Measurements from ENCODE around the gene SLC25A27. TPM values are rescaled to one million over a fixed set of nuclear protein-coding genes. Genes with fewer than 3 reads are reported as not detected.

The SLC25A27 gene
- total RNA-seq, 1 donor from 2014 or later: 2.2 TPM

- no peak for DNase-seq (ENCODE audit: extremely low read depth, low read depth, low spot score)
These were observed 58.7 kb downstream of the SLC25A27 start for GRCh38 chr6:46711491-46711890.

DNA sequence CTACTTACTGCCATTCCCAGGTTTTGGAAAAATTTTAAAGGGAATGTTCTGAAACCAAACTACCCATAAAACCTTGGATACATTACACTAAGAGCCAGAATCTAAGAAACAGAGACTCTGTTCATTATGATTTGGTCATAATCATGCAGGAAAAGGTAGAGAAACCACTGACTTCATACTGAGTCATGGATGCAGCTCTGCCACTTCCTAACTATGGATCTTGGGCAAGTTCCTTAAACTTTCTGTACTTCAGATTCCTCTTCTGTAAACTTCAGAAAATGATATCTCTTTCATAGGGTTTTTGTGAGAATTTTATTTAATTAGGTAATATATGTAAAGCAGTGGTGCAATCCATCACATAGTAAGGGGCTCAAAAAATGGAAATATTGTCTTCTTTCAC, 62.4 kb downstream of the SLC25A27 start:
- DNase-seq (ENCODE audit: extremely low read depth, low read depth, low spot score): no peak

DNA sequence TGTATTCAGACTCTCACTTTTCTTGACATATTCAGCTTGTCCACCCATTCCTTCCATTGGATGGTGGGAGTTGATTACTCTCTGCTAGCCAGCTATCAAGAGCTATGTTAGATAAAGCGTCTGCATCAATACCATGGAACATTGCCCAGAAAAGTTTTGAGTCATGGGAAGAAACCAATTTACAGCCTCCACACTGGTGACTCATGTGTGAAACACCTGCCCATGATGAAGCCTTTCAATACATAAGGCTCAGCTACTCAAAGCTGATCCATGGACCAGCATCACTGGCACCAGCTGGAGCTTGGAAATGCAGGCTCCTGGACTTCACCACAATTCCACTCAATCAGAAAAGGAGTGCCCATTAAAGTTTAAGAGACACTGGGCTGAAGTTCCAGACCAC, 66.3 kb downstream of the SLC25A27 start:
- DNase-seq (ENCODE audit: extremely low read depth, low read depth, low spot score): no peak

GRCh38 chr6:46720401-46720800, 67.6 kb downstream of the SLC25A27 start:
- DNase-seq (ENCODE audit: extremely low read depth, low read depth, low spot score): no peak

Other genes starting within 250 kb of the SLC25A27 start
- gene RCAN2, start 161.5 kb upstream of the SLC25A27 start, total RNA-seq: 5.7 and 10.0 TPM in 2 replicates
- gene CYP39A1, start 157 bp upstream of the SLC25A27 start, total RNA-seq: 1.9 TPM in 1 of 2 replicates, not detected in the other
- gene TDRD6, start 34.9 kb downstream of the SLC25A27 start, total RNA-seq: 0.12 TPM in 1 of 2 replicates, not detected in the other
- 0.10 TPM in 1 of 2 replicates, not detected in the other for gene PLA2G7, start 82.4 kb downstream of the SLC25A27 start, total RNA-seq
- gene ANKRD66, start 94.0 kb downstream of the SLC25A27 start, total RNA-seq: not detected in 2 replicates
- gene MEP1A, start 140.4 kb downstream of the SLC25A27 start, total RNA-seq: not detected in 2 replicates

Measured in glomerular endothelial cell (primary cell).